HL-60 (cell line): ENCODE results near the gene ROBO1.
A peak's percentile ranks its signal among the peaks of the same experiment; 100 is the strongest.

Experiments
- DNase-seq, 2 experiments: peaks; one replicate each; pipeline ENCODE4 v3.0.0-alpha.2; 2010 to 2020; ENCODE audit warnings: low read depth in 1 of 2, low spot score in 1 of 2
- H3K27ac ChIP-seq: fragments of 250-450 bp; sonication (Bioruptor Pico); replicated peaks from 2 replicates; pipeline ENCODE4 v1.5.1; 2020; ENCODE audit warnings: mild to moderate bottlenecking, moderate library complexity
- H3K27me3 ChIP-seq: fragments of 250-450 bp; sonication (Bioruptor Pico); 2 replicates; pipeline ENCODE4 v1.5.1; 2021; ENCODE audit warnings: mild to moderate bottlenecking, moderate library complexity; ENCODE audit not compliant: insufficient read depth, poor library complexity, severe bottlenecking
- H3K4me3 ChIP-seq: replicated peaks from 2 replicates; pipeline ENCODE4 v1.5.1; 2011; ENCODE audit warnings: mild to moderate bottlenecking, control low read depth, low read length; ENCODE audit not compliant: insufficient read depth
- GABPA ChIP-seq: IDR thresholded peaks from 2 replicates; pipeline ENCODE4 v1.6.1; 2012; ENCODE audit warnings: low read depth
- POLR2AphosphoS5 ChIP-seq: IDR thresholded peaks from 2 replicates; pipeline ENCODE4 v1.6.1; 2012; ENCODE audit warnings: low read depth
- SPI1 ChIP-seq: IDR thresholded peaks from 2 replicates; pipeline ENCODE4 v1.6.1; 2012; ENCODE audit warnings: low read depth, mild to moderate bottlenecking, borderline replicate concordance
- TF ChIP-seq, protein P1 (sequence below): IDR thresholded peaks from 2 replicates; pipeline ENCODE4 v1.6.1; 2012; ENCODE audit warnings: low read depth; ENCODE audit not compliant: insufficient replicate concordance
- TF ChIP-seq, protein P2 (sequence below): IDR thresholded peaks from one replicate; pipeline ENCODE4 v1.5.1; 2011; ENCODE audit warnings: low read length, control low read depth, inconsistent platforms; ENCODE audit not compliant: insufficient read depth

ROBO1 gene

DNA sequence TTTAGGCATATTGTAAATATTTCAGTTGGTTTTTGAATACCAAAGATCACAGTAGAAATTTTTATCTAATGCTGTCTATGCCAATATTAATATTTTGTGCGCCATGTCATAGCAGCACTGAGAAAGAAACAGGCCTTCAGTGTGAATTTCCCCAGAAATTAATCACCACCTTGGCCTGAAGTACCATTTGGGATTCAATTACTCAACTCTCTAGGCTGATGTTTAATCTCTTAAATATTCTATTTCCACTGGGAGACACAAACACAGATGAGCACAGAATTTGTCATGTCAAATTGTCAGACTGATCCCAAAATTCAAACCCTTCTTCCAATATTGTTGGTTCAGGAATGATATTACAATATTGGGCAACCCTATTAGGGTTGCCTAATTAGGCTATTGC, 509.3 kb downstream of the ROBO1 start:
- Histone ChIP-seq H3K4me3 (no peak overlapping the region), H3K27ac (no peak overlapping the region), H3K27me3 (no peaks in the 10 kb centered on the region)
- TF ChIP-seq SPI1 (no peak), GABPA (no peak), POLR2AphosphoS5 (no peak)
- TF ChIP-seq, protein P1, sequence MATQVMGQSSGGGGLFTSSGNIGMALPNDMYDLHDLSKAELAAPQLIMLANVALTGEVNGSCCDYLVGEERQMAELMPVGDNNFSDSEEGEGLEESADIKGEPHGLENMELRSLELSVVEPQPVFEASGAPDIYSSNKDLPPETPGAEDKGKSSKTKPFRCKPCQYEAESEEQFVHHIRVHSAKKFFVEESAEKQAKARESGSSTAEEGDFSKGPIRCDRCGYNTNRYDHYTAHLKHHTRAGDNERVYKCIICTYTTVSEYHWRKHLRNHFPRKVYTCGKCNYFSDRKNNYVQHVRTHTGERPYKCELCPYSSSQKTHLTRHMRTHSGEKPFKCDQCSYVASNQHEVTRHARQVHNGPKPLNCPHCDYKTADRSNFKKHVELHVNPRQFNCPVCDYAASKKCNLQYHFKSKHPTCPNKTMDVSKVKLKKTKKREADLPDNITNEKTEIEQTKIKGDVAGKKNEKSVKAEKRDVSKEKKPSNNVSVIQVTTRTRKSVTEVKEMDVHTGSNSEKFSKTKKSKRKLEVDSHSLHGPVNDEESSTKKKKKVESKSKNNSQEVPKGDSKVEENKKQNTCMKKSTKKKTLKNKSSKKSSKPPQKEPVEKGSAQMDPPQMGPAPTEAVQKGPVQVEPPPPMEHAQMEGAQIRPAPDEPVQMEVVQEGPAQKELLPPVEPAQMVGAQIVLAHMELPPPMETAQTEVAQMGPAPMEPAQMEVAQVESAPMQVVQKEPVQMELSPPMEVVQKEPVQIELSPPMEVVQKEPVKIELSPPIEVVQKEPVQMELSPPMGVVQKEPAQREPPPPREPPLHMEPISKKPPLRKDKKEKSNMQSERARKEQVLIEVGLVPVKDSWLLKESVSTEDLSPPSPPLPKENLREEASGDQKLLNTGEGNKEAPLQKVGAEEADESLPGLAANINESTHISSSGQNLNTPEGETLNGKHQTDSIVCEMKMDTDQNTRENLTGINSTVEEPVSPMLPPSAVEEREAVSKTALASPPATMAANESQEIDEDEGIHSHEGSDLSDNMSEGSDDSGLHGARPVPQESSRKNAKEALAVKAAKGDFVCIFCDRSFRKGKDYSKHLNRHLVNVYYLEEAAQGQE: no peak
- no peak for DNase-seq

GRCh38 chr3:79257791-79258190, 510.0 kb downstream of the ROBO1 start:
- no peak for TF ChIP-seq POLR2AphosphoS5
- TF ChIP-seq, protein P2, sequence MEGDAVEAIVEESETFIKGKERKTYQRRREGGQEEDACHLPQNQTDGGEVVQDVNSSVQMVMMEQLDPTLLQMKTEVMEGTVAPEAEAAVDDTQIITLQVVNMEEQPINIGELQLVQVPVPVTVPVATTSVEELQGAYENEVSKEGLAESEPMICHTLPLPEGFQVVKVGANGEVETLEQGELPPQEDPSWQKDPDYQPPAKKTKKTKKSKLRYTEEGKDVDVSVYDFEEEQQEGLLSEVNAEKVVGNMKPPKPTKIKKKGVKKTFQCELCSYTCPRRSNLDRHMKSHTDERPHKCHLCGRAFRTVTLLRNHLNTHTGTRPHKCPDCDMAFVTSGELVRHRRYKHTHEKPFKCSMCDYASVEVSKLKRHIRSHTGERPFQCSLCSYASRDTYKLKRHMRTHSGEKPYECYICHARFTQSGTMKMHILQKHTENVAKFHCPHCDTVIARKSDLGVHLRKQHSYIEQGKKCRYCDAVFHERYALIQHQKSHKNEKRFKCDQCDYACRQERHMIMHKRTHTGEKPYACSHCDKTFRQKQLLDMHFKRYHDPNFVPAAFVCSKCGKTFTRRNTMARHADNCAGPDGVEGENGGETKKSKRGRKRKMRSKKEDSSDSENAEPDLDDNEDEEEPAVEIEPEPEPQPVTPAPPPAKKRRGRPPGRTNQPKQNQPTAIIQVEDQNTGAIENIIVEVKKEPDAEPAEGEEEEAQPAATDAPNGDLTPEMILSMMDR: no peak
- no peak for TF ChIP-seq GABPA
- TF ChIP-seq SPI1: no peak
- TF ChIP-seq, protein P1: no peak
- no peak overlapping the region for H3K4me3 ChIP-seq
- H3K27me3 ChIP-seq: no peaks in the 10 kb centered on the region
- DNase-seq: no peak
- H3K27ac ChIP-seq: no peak overlapping the region

GRCh38 chr3:79255702-79256101, 512.1 kb downstream of the ROBO1 start:
- no peak overlapping the region for H3K4me3 ChIP-seq
- H3K27ac ChIP-seq: peak overlapping the region; percentile 49
- H3K27me3 ChIP-seq: no peaks in the 10 kb centered on the region
- TF ChIP-seq GABPA (no peak), SPI1 (peak; percentile 25; the same call in 1 of the 2 replicates)
- peak; percentile 38 to 64 for DNase-seq

GRCh38 chr3:79255292-79255691, 512.5 kb downstream of the ROBO1 start:
- peak overlapping the region; percentile 49 for H3K27ac ChIP-seq
- no peak for TF ChIP-seq GABPA
- TF ChIP-seq SPI1: no peak
- TF ChIP-seq, protein P2: no peak
- no peak for TF ChIP-seq POLR2AphosphoS5

DNA sequence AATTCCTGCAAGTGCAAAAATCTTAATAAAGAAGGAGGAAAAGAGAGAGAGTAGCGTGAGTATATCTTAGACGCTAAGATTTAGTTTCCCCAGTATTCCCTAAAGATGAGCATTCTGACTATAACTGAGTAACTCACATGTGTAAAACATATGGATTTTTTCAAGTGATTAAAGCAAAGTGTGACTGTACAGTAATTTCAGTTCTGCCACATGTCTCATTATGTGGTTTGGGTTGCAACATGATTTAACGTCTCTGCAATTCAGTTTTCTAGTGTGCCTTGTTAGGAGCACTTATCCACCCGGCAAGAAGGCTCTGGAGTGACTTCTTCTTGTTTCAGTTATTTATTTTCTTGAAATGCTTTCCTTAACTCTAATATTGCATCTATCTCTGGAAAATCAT, 514.1 kb downstream of the ROBO1 start:
- Histone ChIP-seq H3K27me3 (no peaks in the 10 kb centered on the region), H3K27ac (peak overlapping the region; percentile 79), H3K4me3 (no peak overlapping the region)
- peak; percentile 69 to 84 for DNase-seq
- TF ChIP-seq SPI1 (no peak), GABPA (no peak), POLR2AphosphoS5 (no peak)
- TF ChIP-seq, protein P2: no peak
- TF ChIP-seq, protein P1: no peak

More at GRCh38 chr3:79255292-79255691, 512.5 kb downstream of the ROBO1 start:
- Histone ChIP-seq H3K27me3 (no peaks in the 10 kb centered on the region), H3K4me3 (no peak overlapping the region)
- DNase-seq: no peak
